ENCODE results near the gene RAB3A.

The RAB3A gene

DNA sequence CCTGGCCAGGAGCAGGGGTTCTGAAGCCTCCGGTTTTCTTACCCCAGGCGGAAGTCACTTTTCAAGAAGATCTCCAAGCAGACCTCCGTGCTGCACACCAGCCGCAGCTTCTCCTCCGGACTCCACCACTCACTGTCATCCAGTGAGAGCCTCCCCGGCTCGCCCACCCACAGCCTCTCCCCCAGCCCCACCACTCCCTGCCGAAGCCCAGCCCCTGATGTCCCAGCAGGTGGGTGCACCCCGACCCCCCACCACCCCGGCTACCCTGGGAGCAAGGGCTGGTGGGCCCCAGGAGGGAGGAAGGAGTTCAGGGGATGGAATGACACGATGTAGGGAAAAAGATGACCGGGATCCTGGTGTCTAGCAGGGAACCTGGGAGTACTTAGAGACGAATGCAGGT lies 56.4 kb downstream of the RAB3A start:
- no peak for DNase-seq

Data from activated CD4-positive, alpha-beta T cell treated with anti-CD3 and anti-CD28 coated beads, Interleukin-2, amount 50 U/mL, for 16 hours (primary cell).